ENCODE data around the gene JAG1.

DNA sequence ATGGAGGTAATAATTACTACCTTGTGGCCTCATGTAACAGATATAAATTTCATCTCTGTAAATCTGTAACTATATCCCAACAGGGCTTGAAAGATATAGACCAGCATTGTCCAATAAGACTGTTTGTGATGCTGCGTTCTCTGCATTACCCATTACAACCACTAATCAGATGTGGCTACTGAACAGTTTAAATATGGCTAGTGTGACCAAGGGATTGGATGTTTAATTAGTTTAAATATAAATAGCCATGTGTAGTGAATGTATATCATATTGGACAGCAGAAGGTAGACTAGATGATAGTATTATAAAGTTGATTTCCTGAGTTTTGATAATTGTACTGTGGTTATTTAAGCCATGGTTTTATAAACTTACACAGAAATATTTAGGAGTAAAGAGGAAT lies 27.8 kb upstream of the JAG1 start:
- TF ChIP-seq, protein P1, sequence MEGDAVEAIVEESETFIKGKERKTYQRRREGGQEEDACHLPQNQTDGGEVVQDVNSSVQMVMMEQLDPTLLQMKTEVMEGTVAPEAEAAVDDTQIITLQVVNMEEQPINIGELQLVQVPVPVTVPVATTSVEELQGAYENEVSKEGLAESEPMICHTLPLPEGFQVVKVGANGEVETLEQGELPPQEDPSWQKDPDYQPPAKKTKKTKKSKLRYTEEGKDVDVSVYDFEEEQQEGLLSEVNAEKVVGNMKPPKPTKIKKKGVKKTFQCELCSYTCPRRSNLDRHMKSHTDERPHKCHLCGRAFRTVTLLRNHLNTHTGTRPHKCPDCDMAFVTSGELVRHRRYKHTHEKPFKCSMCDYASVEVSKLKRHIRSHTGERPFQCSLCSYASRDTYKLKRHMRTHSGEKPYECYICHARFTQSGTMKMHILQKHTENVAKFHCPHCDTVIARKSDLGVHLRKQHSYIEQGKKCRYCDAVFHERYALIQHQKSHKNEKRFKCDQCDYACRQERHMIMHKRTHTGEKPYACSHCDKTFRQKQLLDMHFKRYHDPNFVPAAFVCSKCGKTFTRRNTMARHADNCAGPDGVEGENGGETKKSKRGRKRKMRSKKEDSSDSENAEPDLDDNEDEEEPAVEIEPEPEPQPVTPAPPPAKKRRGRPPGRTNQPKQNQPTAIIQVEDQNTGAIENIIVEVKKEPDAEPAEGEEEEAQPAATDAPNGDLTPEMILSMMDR (IDR thresholded peaks at IDR 0.05), result peak in 1 of 4 experiments; percentile 9
- TF ChIP-seq POLR2A (IDR thresholded peaks at IDR 0.05) (no peak), POLR2AphosphoS5 (IDR thresholded peaks at IDR 0.05) (no peak)

All from prostate gland (tissue), 2 donors.